ENCODE measurements around the gene WDR45. TPM values are rescaled to one million over a fixed set of nuclear protein-coding genes. Genes with fewer than 3 reads are reported as not detected.

Gene WDR45
- total RNA-seq, 2 experiments from 2014 or later, result 32.4 to 48.7 TPM

Small RNAs within 50 kb of the gene (small RNA-seq; reads per million reads assigned to genes)
- gene RNU4-52P, result 0.16 reads per million

Other genes starting within 250 kb of the WDR45 start
- not detected in 2 replicates for gene PCSK1N, start 244.3 kb downstream of the WDR45 start, total RNA-seq (2014; rRNA removed; shearing (Covaris generic))
- not detected in 2 replicates for gene PCSK1N, start 244.3 kb downstream of the WDR45 start, total RNA-seq (2022)
- gene TIMM17B, start 182.1 kb downstream of the WDR45 start, total RNA-seq (2014; rRNA removed; shearing (Covaris generic)), result 54.3 and 83.3 TPM in 2 replicates
- gene TIMM17B, start 182.1 kb downstream of the WDR45 start, total RNA-seq (2022), result 79.3 and 90.0 TPM in 2 replicates
- gene PQBP1, start 182.0 kb downstream of the WDR45 start, total RNA-seq (2014; rRNA removed; shearing (Covaris generic)), result 72.7 and 90.5 TPM in 2 replicates
- 79.6 and 93.0 TPM in 2 replicates for gene PQBP1, start 182.0 kb downstream of the WDR45 start, total RNA-seq (2022)
- gene SLC35A2, start 168.2 kb downstream of the WDR45 start, total RNA-seq (2014; rRNA removed; shearing (Covaris generic)), result 7.1 and 9.9 TPM in 2 replicates
- 18.4 and 22.2 TPM in 2 replicates for gene SLC35A2, start 168.2 kb downstream of the WDR45 start, total RNA-seq (2022)
- 41.7 and 60.3 TPM in 2 replicates for gene PIM2, start 160.9 kb downstream of the WDR45 start, total RNA-seq (2014; rRNA removed; shearing (Covaris generic))
- gene PIM2, start 160.9 kb downstream of the WDR45 start, total RNA-seq (2022), result 146 and 148 TPM in 2 replicates
- gene OTUD5, start 122.3 kb downstream of the WDR45 start, total RNA-seq (2014; rRNA removed; shearing (Covaris generic)), result 33.3 and 38.5 TPM in 2 replicates
- gene OTUD5, start 122.3 kb downstream of the WDR45 start, total RNA-seq (2022), result 51.7 and 55.7 TPM in 2 replicates
- 4.0 and 7.6 TPM in 2 replicates for gene KCND1, start 108.0 kb downstream of the WDR45 start, total RNA-seq (2014; rRNA removed; shearing (Covaris generic))
- gene KCND1, start 108.0 kb downstream of the WDR45 start, total RNA-seq (2022), result 8.8 and 13.6 TPM in 2 replicates
- 27.5 and 42.7 TPM in 2 replicates for gene GRIPAP1, start 77.6 kb downstream of the WDR45 start, total RNA-seq (2014; rRNA removed; shearing (Covaris generic))
- gene GRIPAP1, start 77.6 kb downstream of the WDR45 start, total RNA-seq (2022), result 95.9 and 98.3 TPM in 2 replicates
- 7.6 and 10.2 TPM in 2 replicates for gene TFE3, start 36.5 kb downstream of the WDR45 start, total RNA-seq (2014; rRNA removed; shearing (Covaris generic))
- 19.0 and 19.8 TPM in 2 replicates for gene TFE3, start 36.5 kb downstream of the WDR45 start, total RNA-seq (2022)
- 0.95 and 1.4 TPM in 2 replicates for gene CCDC120, start 20.9 kb downstream of the WDR45 start, total RNA-seq (2014; rRNA removed; shearing (Covaris generic))
- gene CCDC120, start 20.9 kb downstream of the WDR45 start, total RNA-seq (2022), result 3.6 and 4.1 TPM in 2 replicates
- 2.3 and 8.1 TPM in 2 replicates for gene PRAF2, start 5.9 kb downstream of the WDR45 start, total RNA-seq (2014; rRNA removed; shearing (Covaris generic))
- 17.5 and 20.3 TPM in 2 replicates for gene PRAF2, start 5.9 kb downstream of the WDR45 start, total RNA-seq (2022)
- gene GPKOW, start 43.8 kb upstream of the WDR45 start, total RNA-seq (2014; rRNA removed; shearing (Covaris generic)), result 18.8 and 27.5 TPM in 2 replicates
- 16.8 and 17.7 TPM in 2 replicates for gene GPKOW, start 43.8 kb upstream of the WDR45 start, total RNA-seq (2022)
- gene MAGIX, start 82.9 kb upstream of the WDR45 start, total RNA-seq (2014; rRNA removed; shearing (Covaris generic)), result 0.85 and 1.0 TPM in 2 replicates
- gene MAGIX, start 82.9 kb upstream of the WDR45 start, total RNA-seq (2022), result 1.1 and 1.7 TPM in 2 replicates
- 16.7 and 21.2 TPM in 2 replicates for gene PLP2, start 92.0 kb upstream of the WDR45 start, total RNA-seq (2014; rRNA removed; shearing (Covaris generic))
- gene PLP2, start 92.0 kb upstream of the WDR45 start, total RNA-seq (2022), result 54.3 and 56.9 TPM in 2 replicates
- gene PRICKLE3, start 106.5 kb upstream of the WDR45 start, total RNA-seq (2014; rRNA removed; shearing (Covaris generic)), result 9.9 and 10.6 TPM in 2 replicates
- gene PRICKLE3, start 106.5 kb upstream of the WDR45 start, total RNA-seq (2022), result 11.0 and 16.7 TPM in 2 replicates
- gene SYP, start 120.3 kb upstream of the WDR45 start, total RNA-seq (2014; rRNA removed; shearing (Covaris generic)), result 0.79 and 2.3 TPM in 2 replicates
- 2.3 and 2.9 TPM in 2 replicates for gene SYP, start 120.3 kb upstream of the WDR45 start, total RNA-seq (2022)
- gene CACNA1F, start 153.5 kb upstream of the WDR45 start, total RNA-seq (2014; rRNA removed; shearing (Covaris generic)), result not detected in 2 replicates
- not detected in 2 replicates for gene CACNA1F, start 153.5 kb upstream of the WDR45 start, total RNA-seq (2022)
- gene CCDC22, start 155.6 kb upstream of the WDR45 start, total RNA-seq (2014; rRNA removed; shearing (Covaris generic)), result not detected in 2 replicates
- 10.8 and 13.7 TPM in 2 replicates for gene CCDC22, start 155.6 kb upstream of the WDR45 start, total RNA-seq (2022)
- gene FOXP3, start 184.8 kb upstream of the WDR45 start, total RNA-seq (2014; rRNA removed; shearing (Covaris generic)), result 0.06 TPM in 1 of 2 replicates, not detected in the other
- 0.57 and 0.59 TPM in 2 replicates for gene FOXP3, start 184.8 kb upstream of the WDR45 start, total RNA-seq (2022)
- gene PPP1R3F, start 189.9 kb upstream of the WDR45 start, total RNA-seq (2014; rRNA removed; shearing (Covaris generic)), result 5.1 and 11.8 TPM in 2 replicates
- gene PPP1R3F, start 189.9 kb upstream of the WDR45 start, total RNA-seq (2022), result 5.3 and 5.5 TPM in 2 replicates
- not detected in 2 replicates for gene GAGE10, start 223.8 kb upstream of the WDR45 start, total RNA-seq (2014; rRNA removed; shearing (Covaris generic))
- gene GAGE10, start 223.8 kb upstream of the WDR45 start, total RNA-seq (2022), result not detected in 2 replicates
- not detected in 2 replicates for gene GAGE12J, start 242.2 kb upstream of the WDR45 start, total RNA-seq (2014; rRNA removed; shearing (Covaris generic))
- not detected in 2 replicates for gene GAGE12J, start 242.2 kb upstream of the WDR45 start, total RNA-seq (2022)